ENCODE data around the gene CAMSAP3. TPM values are rescaled to one million over a fixed set of nuclear protein-coding genes. Genes with fewer than 3 reads are reported as not detected.
A peak's percentile ranks its signal among the peaks of the same experiment; 100 is the strongest.

CAMSAP3 gene, protein sequence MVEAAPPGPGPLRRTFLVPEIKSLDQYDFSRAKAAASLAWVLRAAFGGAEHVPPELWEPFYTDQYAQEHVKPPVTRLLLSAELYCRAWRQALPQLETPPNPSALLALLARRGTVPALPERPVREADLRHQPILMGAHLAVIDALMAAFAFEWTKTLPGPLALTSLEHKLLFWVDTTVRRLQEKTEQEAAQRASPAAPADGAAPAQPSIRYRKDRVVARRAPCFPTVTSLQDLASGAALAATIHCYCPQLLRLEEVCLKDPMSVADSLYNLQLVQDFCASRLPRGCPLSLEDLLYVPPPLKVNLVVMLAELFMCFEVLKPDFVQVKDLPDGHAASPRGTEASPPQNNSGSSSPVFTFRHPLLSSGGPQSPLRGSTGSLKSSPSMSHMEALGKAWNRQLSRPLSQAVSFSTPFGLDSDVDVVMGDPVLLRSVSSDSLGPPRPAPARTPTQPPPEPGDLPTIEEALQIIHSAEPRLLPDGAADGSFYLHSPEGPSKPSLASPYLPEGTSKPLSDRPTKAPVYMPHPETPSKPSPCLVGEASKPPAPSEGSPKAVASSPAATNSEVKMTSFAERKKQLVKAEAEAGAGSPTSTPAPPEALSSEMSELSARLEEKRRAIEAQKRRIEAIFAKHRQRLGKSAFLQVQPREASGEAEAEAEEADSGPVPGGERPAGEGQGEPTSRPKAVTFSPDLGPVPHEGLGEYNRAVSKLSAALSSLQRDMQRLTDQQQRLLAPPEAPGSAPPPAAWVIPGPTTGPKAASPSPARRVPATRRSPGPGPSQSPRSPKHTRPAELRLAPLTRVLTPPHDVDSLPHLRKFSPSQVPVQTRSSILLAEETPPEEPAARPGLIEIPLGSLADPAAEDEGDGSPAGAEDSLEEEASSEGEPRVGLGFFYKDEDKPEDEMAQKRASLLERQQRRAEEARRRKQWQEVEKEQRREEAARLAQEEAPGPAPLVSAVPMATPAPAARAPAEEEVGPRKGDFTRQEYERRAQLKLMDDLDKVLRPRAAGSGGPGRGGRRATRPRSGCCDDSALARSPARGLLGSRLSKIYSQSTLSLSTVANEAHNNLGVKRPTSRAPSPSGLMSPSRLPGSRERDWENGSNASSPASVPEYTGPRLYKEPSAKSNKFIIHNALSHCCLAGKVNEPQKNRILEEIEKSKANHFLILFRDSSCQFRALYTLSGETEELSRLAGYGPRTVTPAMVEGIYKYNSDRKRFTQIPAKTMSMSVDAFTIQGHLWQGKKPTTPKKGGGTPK
- total RNA-seq: 25.6 TPM
- long read RNA-seq, partial matches to known transcripts: 45 of 58 reads
- long read RNA-seq, other reads (novel, unspliced or antisense): 11 of 58 reads

DNA sequence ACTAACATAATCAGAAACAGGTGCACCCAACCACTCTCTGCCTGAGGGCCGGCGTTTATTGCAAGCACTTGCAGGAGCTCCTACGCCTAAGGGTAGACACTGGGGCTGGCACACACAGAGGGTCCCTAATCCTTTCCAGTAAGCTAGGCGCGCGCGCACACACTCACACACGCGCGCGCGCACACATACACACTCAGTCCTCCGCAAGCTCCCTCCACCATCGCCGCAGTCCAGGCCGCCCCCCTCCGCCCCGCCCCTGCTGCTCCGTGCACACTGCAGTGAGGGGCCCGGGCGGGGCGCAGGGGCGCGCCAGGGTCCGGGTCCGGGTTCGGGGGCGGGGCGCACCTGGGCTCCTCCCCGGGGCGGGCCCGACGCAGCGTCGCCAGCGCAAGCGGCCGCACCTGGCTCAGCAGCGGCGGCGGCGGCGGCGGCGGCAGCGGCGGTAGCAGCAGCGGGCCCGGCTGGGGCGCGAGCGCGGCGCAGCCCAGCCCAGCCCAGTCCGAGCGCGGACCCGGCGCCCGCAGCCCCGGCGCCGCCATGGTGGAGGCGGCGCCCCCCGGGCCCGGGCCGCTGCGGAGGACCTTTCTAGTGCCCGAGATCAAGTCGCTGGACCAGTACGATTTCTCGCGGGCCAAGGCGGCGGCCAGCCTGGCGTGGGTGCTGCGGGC lies at the start of gene CAMSAP3:
CAMSAP3 (plus strand) TSS at position 398 of the 668 bp plus-strand sequence; CDS start at position 538, 140 bp downstream.
- peaks cover 30% of the 10 kb centered on the region for H3K27me3 ChIP-seq (ENCODE audit: low read depth)
- ATAC-seq: peak; percentile 91 to 92

DNA sequence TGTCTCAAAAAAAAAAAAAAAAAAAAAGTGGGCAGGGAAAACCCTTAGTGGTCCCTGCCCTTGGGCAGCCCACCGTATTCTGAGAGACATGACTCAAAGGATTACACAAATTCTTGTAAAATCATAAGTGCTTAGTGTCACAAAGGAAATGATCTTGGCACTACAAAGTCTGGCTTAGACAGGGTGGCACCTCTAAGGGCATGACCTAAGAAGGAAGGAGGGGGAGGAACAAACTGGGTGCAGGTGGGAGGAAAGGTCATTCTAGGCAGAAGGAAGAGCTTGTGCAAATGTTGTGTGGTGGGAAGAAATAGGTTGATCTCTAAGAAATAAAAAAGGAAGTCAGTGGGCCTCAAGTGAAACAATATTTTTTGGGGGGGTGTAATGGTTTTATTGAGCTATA lies 49.8 kb upstream of the CAMSAP3 start:
- TF ChIP-seq, protein P1, sequence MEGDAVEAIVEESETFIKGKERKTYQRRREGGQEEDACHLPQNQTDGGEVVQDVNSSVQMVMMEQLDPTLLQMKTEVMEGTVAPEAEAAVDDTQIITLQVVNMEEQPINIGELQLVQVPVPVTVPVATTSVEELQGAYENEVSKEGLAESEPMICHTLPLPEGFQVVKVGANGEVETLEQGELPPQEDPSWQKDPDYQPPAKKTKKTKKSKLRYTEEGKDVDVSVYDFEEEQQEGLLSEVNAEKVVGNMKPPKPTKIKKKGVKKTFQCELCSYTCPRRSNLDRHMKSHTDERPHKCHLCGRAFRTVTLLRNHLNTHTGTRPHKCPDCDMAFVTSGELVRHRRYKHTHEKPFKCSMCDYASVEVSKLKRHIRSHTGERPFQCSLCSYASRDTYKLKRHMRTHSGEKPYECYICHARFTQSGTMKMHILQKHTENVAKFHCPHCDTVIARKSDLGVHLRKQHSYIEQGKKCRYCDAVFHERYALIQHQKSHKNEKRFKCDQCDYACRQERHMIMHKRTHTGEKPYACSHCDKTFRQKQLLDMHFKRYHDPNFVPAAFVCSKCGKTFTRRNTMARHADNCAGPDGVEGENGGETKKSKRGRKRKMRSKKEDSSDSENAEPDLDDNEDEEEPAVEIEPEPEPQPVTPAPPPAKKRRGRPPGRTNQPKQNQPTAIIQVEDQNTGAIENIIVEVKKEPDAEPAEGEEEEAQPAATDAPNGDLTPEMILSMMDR (IDR thresholded peaks at IDR 0.05): no peak
- Histone ChIP-seq H3K9me3 (no peaks in the 10 kb centered on the region), H3K4me3 (no peak overlapping the region), H3K4me1 (peaks cover 9% of the 10 kb centered on the region), H3K27me3 (ENCODE audit: low read depth) (no peaks in the 10 kb centered on the region), H3K36me3 (peaks cover 67% of the 10 kb centered on the region), H3K27ac (peak overlapping the region; percentile 21)
- ATAC-seq (peak; percentile 45 to 58), DNase-seq (peak; percentile 45)
- intact Hi-C loops (cut with DNase I): no loop called here

More for the DNA sequence above, at the start of gene CAMSAP3:
- intact Hi-C loops (cut with DNase I): no loop called here
- TF ChIP-seq, protein P1 (IDR thresholded peaks at IDR 0.05): no peak
- H3K4me3 ChIP-seq: peak within 1 kb of the TSS; percentile 57
- peak; percentile 77 for DNase-seq
- peaks cover 3% of the 10 kb centered on the region for H3K4me1 ChIP-seq
- no peaks in the 10 kb centered on the region for H3K9me3 ChIP-seq
- no peaks in the 10 kb centered on the region for H3K36me3 ChIP-seq
- H3K27ac ChIP-seq: peak within 1 kb of the TSS; percentile 56

DNA sequence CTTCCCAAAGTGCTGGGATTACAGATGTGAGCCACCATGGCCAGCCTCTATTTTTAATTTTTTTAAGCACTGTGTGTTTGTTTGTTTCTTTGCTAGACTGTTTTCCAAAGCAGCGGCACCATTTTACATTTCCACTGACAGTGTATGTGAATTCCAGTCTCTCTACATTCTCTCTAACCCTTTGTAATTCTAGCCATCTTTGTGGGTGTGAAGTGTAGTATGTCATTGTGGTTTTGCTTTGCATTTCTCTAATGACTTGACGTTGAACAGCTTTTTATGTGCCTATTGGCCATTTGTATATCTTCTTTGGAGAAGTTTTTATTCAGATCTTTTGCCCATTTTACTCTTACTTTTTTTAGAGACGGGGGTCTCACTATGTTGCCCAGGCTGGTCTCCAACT lies 48.5 kb upstream of the CAMSAP3 start:
- H3K9me3 ChIP-seq: no peaks in the 10 kb centered on the region
- TF ChIP-seq, protein P1 (IDR thresholded peaks at IDR 0.05): no peak
- peaks cover 9% of the 10 kb centered on the region for H3K4me1 ChIP-seq
- intact Hi-C loops (cut with DNase I): no loop called here
- H3K27ac ChIP-seq: no peak overlapping the region
- no peaks in the 10 kb centered on the region for H3K27me3 ChIP-seq (ENCODE audit: low read depth)
- no peak for ATAC-seq
- no peak overlapping the region for H3K4me3 ChIP-seq
- DNase-seq: no peak
- peaks cover 66% of the 10 kb centered on the region for H3K36me3 ChIP-seq

DNA sequence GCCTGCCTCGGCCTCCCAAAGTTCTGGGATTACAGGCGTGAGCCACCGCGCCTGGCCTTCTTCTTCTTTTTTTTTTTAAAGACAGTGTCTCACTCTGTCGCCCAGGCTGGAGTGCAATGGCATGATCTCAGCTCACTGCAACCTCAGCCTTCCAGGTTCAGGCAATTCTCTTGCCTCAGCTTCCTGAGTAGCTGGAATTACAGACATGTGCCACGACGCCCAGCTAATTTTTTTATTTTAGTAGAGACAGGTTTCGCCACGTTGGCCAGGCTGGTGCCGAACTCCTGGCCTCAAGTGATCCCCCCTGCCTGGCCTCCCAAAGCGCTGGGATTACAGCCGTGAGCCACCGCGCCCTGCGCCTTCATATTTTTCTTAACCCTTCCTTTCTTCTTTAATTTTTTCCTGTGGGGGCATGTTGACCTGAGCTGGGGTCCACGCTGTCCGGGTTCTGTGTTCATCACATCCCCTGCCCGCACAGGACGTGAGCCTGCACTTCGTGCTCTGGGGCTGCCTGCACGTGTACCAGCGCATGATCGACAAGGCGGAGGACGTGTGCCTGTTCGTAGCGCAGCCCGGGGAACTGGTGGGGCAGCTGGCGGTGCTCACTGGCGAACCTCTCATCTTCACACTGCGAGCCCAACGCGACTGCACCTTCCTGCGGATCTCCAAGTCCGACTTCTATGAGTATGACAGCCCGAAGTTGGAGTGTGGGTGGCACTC lies 46.1 kb upstream of the CAMSAP3 start:
- Histone ChIP-seq H3K36me3 (peaks cover 63% of the 10 kb centered on the region), H3K9me3 (no peaks in the 10 kb centered on the region), H3K27ac (no peak overlapping the region), H3K27me3 (ENCODE audit: low read depth) (no peaks in the 10 kb centered on the region), H3K4me1 (peaks cover 9% of the 10 kb centered on the region), H3K4me3 (no peak overlapping the region)
- ATAC-seq: no peak
- peak; percentile 44 for DNase-seq
- TF ChIP-seq, protein P1 (IDR thresholded peaks at IDR 0.05): no peak
- intact Hi-C loops (cut with DNase I): no loop called here
